ENCODE results near the gene UCN3.
"Not testable (repeated sequence)": the region's sequence is repeated elsewhere in the genome, so short reads cannot be mapped to it uniquely, and the experiment has no call there.

UCN3 gene

GRCh38 chr10:5396556-5397300 lies 32.0 kb downstream of the UCN3 start:
- no peak overlapping the region for H3K4me3 ChIP-seq (ENCODE audit: control insufficient read depth, low read depth, low read length)
- DNase-seq (ENCODE audit: low read depth), result no peak
- TF ChIP-seq CTCF (IDR thresholded peaks at IDR 0.05; ENCODE audit: control insufficient read depth, insufficient read depth, low read depth, low read length, missing control alignments), result no peak

- DNase-seq (ENCODE audit: low read depth), result no peak
- no peak overlapping the region for H3K4me3 ChIP-seq (ENCODE audit: control insufficient read depth, low read depth, low read length)
- TF ChIP-seq CTCF (IDR thresholded peaks at IDR 0.05; ENCODE audit: control insufficient read depth, insufficient read depth, low read depth, low read length, missing control alignments), result no peak
Observed at GRCh38 chr10:5399332-5399731, 34.6 kb downstream of the UCN3 start.

- DNase-seq (ENCODE audit: low read depth), result no peak
- no peak overlapping the region for H3K4me3 ChIP-seq (ENCODE audit: control insufficient read depth, low read depth, low read length)
- TF ChIP-seq CTCF (IDR thresholded peaks at IDR 0.05; ENCODE audit: control insufficient read depth, insufficient read depth, low read depth, low read length, missing control alignments), result no peak
Observed at GRCh38 chr10:5400468-5401240, 35.9 kb downstream of the UCN3 start.

DNA sequence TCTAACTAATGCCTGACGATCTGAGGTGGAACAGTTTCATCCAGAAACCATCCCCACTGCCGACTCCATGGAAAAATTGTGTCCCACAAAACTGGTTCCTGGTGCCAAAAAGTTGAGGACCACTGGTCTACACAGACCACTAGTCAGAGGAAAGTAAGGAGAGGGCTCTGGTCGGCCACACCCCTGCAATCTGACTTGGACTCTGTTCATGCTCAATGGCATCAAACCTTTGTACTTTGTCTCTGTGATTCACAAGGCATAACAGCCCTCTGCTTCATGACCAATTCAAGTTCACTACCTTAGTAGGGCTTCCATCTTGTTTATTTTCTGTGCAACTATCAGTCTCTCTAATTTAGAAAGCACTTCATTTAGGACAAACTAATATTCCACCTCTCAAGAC lies 38.0 kb downstream of the UCN3 start:
- no peak for TF ChIP-seq CTCF (IDR thresholded peaks at IDR 0.05; ENCODE audit: control insufficient read depth, insufficient read depth, low read depth, low read length, missing control alignments)
- no peak overlapping the region for H3K4me3 ChIP-seq (ENCODE audit: control insufficient read depth, low read depth, low read length)
- DNase-seq (ENCODE audit: low read depth), result no peak

GRCh38 chr10:5404208-5405041 lies 39.7 kb downstream of the UCN3 start, which contains the start of gene TUBAL3:
TUBAL3 (minus strand) TSS chr10:5404828; CDS start chr10:5404792, 36 bp downstream.
- H3K4me3 ChIP-seq (ENCODE audit: control insufficient read depth, low read depth, low read length), result no peak within 1 kb of the TSS
- TF ChIP-seq CTCF (IDR thresholded peaks at IDR 0.05; ENCODE audit: control insufficient read depth, insufficient read depth, low read depth, low read length, missing control alignments), result no peak

DNA sequence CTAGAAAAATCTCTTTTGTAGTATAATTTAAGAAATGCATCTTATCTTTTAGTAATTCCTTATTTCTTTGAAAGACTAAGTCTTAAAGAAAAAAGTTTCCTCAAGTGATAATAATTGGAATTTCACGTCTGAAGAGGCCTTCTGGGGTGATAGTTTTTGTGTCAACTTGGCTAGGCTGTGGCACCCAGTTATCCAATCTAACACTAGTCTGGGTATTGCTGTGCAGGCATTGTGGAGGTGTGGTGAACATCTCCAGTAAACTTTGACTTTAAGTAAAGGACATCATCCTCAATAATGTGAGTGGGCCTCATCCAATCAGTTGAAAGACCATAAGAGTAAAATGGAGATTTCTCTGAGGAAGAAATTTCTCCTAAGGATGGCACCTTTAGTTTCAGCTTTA lies 42.2 kb downstream of the UCN3 start:
- DNase-seq (ENCODE audit: low read depth), result no peak
- no peak overlapping the region for H3K4me3 ChIP-seq (ENCODE audit: control insufficient read depth, low read depth, low read length)
- no peak for TF ChIP-seq CTCF (IDR thresholded peaks at IDR 0.05; ENCODE audit: control insufficient read depth, insufficient read depth, low read depth, low read length, missing control alignments)

More at GRCh38 chr10:5404208-5405041, 39.7 kb downstream of the UCN3 start, which contains the start of gene TUBAL3:
- no peak for DNase-seq (ENCODE audit: low read depth)

- H3K4me3 ChIP-seq (ENCODE audit: control insufficient read depth, low read depth, low read length); DNase-seq (ENCODE audit: low read depth): not testable (repeated sequence)
Observed at GRCh38 chr10:5410787-5411186, 46.0 kb downstream of the UCN3 start.
